ENCODE data around the gene ACSF3. TPM values are rescaled to one million over a fixed set of nuclear protein-coding genes. Genes with fewer than 3 reads are reported as not detected.

The ACSF3 gene
- total and polyA plus RNA-seq, 4 donors: 15.3 to 27.3 (median 18.8) TPM

GRCh38 chr16:89131783-89132182 is 38.1 kb downstream of the ACSF3 start:
- Histone ChIP-seq H3K4me3 (ENCODE audit: low read depth in 1 of 3, low read length in 3 of 3) (no peak overlapping the region), H3K36me3 (ENCODE audit: control insufficient read depth in 4 of 4, insufficient read depth in 3 of 4, low read depth in 1 of 4, low read length in 3 of 4) (peaks cover 3 to 24% (median 14%) of the 10 kb centered on the region in 4 donors), H3K27ac (ENCODE audit: low read depth in 1 of 2, low read length in 2 of 2) (no peak overlapping the region), H3K9ac (ENCODE audit: low read depth in 1 of 2, low read length in 2 of 2) (no peak overlapping the region), H3K9me3 (ENCODE audit: control insufficient read depth in 4 of 4, low read length in 3 of 4) (no peaks in the 10 kb centered on the region), H3K4me1 (ENCODE audit: control insufficient read depth in 4 of 4, insufficient read depth in 4 of 4, low read length in 3 of 4) (no peaks in the 10 kb centered on the region), H3K27me3 (ENCODE audit: control insufficient read depth in 4 of 4, insufficient read depth in 4 of 4, low read length in 3 of 4) (no peaks in the 10 kb centered on the region)
- WGBS: 95% methylated on average over 17 of the region's 17 CpGs
- DNase-seq (ENCODE audit: low spot score): no peak
- TF ChIP-seq REST (IDR thresholded peaks at IDR 0.05) (no peak), RAD21 (IDR thresholded peaks at IDR 0.05) (no peak), NR2F2 (IDR thresholded peaks at IDR 0.05) (no peak), FOXA2 (IDR thresholded peaks at IDR 0.05) (no peak), FOXA1 (IDR thresholded peaks at IDR 0.05) (no peak), CTCF (IDR thresholded peaks at IDR 0.05; ENCODE audit: low read depth, low read length, missing input control) (no peak), YY1 (IDR thresholded peaks at IDR 0.05) (no peak), HNF4A (conservative IDR thresholded peaks at IDR 0.05) (no peak), TAF1 (conservative IDR thresholded peaks at IDR 0.05) (no peak), JUND (IDR thresholded peaks at IDR 0.05) (no peak), GABPA (IDR thresholded peaks at IDR 0.05 in 1 of 2, conservative IDR thresholded peaks at IDR 0.05 in 1 of 2) (no peak), HNF4G (IDR thresholded peaks at IDR 0.05) (no peak), SP1 (IDR thresholded peaks at IDR 0.05) (no peak), RXRA (IDR thresholded peaks at IDR 0.05) (no peak), ZBTB33 (IDR thresholded peaks at IDR 0.05) (no peak), ATF3 (IDR thresholded peaks at IDR 0.05) (no peak), MAX (IDR thresholded peaks at IDR 0.05) (no peak), EGR1 (IDR thresholded peaks at IDR 0.05; ENCODE audit: low read depth in 2 of 2) (no peak)
